Endothelial cell (in vitro differentiated cells): ENCODE measurements around the gene COX7A2. TPM values are rescaled to one million over a fixed set of nuclear protein-coding genes. Genes with fewer than 3 reads are reported as not detected.
A peak's percentile ranks its signal among the peaks of the same experiment; 100 is the strongest.

Experiments used
- DNase-seq: peaks from one replicate; pipeline ENCODE4 v3.0.0; 2021; ENCODE audit warnings: low spot score
- H3K27ac Mint-ChIP-seq: one replicate; pipeline ENCODE4 v1.8.0; 2021; ENCODE audit warnings: mixed read lengths, inconsistent platforms; ENCODE audit not compliant: unreplicated experiment
- H3K27me3 Mint-ChIP-seq: one replicate; pipeline ENCODE4 v1.8.0; 2021; ENCODE audit warnings: mild to moderate bottlenecking, moderate library complexity, mixed read lengths, inconsistent platforms; ENCODE audit not compliant: unreplicated experiment
- H3K36me3 Mint-ChIP-seq: one replicate; pipeline ENCODE4 v1.8.0; 2021; ENCODE audit warnings: mild to moderate bottlenecking, low read depth, mixed read lengths, inconsistent platforms; ENCODE audit not compliant: unreplicated experiment
- H3K4me1 Mint-ChIP-seq: one replicate; pipeline ENCODE4 v1.8.0; 2021; ENCODE audit warnings: mild to moderate bottlenecking, mixed read lengths, inconsistent platforms; ENCODE audit not compliant: unreplicated experiment
- H3K4me3 Mint-ChIP-seq: one replicate; pipeline ENCODE4 v1.8.0; 2021; ENCODE audit warnings: mild to moderate bottlenecking, mixed read lengths, inconsistent platforms; ENCODE audit not compliant: unreplicated experiment
- H3K9me3 Mint-ChIP-seq: one replicate; pipeline ENCODE4 v1.8.0; 2021; ENCODE audit warnings: mixed read lengths, inconsistent platforms; ENCODE audit not compliant: unreplicated experiment
- total RNA-seq: library from RNA; stranded (reverse); fragmentation: NEBNext Ultra II Directional; extraction: Animal tissue kit (Norgen Biotek cat#: 25700); gene quantifications from one replicate; pipeline ENCODE4 v1.2.1, GENCODE V29; 2021; ENCODE audit not compliant: unreplicated experiment
- TF ChIP-seq, protein P1 (sequence below): fragments of 200-600 bp; sonication (generic); IDR thresholded peaks from one replicate; pipeline ENCODE4 v1.5.0; 2021; ENCODE audit warnings: antibody characterized with exemption; ENCODE audit not compliant: unreplicated experiment

Gene COX7A2
- total RNA-seq, 1 donor from 2014 or later, result 341 TPM

DNA sequence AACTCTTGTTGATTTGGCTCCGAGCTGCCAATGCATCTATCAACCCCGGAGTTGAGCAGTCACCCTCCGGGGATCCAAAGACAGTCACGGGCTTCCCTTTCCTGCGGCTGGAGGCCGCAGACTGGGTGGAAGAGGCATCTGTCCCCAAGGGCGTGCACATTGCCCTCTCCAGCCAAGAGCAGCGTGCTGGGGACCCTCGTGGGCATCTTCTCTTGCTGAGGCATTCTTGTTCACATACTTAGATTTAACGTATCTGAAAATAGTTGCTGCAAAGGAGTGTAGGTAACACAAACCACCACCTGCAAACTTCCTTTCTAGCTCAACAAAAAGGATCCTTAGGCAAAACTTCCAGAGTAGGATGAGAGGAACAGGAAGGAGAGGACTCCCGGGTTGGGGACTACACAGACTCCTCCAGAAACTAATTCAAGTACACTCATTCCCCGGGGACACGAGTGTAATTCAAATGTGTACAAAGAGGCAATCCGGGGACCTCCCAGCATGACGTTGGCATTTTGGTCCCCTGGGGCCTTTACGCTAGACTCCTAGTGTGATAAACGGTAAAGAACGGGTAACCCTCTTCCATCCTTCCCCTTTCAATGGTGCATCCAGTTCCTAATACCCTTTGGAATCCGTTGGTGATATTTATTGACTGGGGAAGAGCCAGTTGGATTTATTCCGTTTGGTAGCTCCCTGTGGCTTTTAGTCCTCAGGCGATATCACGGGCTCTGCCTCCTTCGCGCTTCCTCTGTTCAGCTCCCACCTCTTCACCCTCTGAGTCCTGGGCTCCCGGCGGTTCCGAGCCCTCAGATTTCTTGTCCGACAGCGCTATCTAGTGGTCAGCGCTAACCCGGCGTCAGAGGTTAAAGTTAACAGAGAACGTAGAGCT, 35.1 kb downstream of the COX7A2 start:
- DNase-seq, result peak; percentile 90
- Mint-ChIP-seq H3K9me3 (no peaks in the 10 kb centered on the region), H3K4me1 (peaks cover 41% of the 10 kb centered on the region), H3K36me3 (peaks cover 4% of the 10 kb centered on the region), H3K27ac (no peak overlapping the region), H3K4me3 (peak overlapping the region; percentile 87), H3K27me3 (peaks cover 29% of the 10 kb centered on the region)
- TF ChIP-seq, protein P1, sequence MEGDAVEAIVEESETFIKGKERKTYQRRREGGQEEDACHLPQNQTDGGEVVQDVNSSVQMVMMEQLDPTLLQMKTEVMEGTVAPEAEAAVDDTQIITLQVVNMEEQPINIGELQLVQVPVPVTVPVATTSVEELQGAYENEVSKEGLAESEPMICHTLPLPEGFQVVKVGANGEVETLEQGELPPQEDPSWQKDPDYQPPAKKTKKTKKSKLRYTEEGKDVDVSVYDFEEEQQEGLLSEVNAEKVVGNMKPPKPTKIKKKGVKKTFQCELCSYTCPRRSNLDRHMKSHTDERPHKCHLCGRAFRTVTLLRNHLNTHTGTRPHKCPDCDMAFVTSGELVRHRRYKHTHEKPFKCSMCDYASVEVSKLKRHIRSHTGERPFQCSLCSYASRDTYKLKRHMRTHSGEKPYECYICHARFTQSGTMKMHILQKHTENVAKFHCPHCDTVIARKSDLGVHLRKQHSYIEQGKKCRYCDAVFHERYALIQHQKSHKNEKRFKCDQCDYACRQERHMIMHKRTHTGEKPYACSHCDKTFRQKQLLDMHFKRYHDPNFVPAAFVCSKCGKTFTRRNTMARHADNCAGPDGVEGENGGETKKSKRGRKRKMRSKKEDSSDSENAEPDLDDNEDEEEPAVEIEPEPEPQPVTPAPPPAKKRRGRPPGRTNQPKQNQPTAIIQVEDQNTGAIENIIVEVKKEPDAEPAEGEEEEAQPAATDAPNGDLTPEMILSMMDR, result peak; percentile 77

DNA sequence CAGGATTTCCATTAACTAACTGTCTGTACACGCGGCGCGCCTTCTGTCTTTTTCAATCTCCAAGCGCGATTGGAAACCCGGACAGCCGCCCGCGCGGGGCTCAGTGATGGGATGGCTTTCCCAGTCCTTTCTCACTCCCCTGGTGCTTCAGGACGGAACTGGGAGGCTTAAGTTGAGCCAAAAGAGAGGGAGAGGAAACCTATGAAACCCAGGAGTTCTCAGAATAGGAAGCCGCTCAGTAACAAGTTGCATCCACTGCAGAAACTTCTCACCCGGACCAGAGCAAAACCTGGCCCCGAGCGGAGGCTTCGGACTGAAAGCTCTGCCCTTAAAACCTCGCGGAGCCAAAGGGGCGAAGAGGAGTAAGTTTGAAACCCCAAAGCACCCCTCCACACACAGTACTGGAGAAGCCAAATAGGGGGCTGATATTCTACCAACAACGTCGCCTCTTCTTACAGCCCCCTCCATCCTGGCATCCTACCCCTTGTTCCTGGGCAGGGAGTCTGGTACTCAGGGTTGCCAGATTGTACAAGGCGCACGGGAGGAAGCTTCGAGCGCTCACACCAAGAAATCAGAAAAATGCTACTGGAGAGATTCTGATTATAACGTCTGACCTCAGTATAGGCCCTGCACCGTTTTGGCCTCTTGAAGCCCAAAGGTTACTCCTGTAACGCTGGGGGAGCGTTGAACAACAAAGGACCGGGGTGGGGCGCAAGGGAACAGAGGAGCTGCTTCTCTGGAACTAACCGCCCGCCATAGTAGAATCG, 36.8 kb downstream of the COX7A2 start:
- peak; percentile 15 for DNase-seq
- H3K27ac Mint-ChIP-seq, result no peak overlapping the region
- H3K9me3 Mint-ChIP-seq, result no peaks in the 10 kb centered on the region
- H3K36me3 Mint-ChIP-seq, result peaks cover 4% of the 10 kb centered on the region
- H3K27me3 Mint-ChIP-seq, result peaks cover 27% of the 10 kb centered on the region
- peaks cover 50% of the 10 kb centered on the region for H3K4me1 Mint-ChIP-seq
- TF ChIP-seq, protein P1, result no peak
- H3K4me3 Mint-ChIP-seq, result peak overlapping the region; percentile 87

DNA sequence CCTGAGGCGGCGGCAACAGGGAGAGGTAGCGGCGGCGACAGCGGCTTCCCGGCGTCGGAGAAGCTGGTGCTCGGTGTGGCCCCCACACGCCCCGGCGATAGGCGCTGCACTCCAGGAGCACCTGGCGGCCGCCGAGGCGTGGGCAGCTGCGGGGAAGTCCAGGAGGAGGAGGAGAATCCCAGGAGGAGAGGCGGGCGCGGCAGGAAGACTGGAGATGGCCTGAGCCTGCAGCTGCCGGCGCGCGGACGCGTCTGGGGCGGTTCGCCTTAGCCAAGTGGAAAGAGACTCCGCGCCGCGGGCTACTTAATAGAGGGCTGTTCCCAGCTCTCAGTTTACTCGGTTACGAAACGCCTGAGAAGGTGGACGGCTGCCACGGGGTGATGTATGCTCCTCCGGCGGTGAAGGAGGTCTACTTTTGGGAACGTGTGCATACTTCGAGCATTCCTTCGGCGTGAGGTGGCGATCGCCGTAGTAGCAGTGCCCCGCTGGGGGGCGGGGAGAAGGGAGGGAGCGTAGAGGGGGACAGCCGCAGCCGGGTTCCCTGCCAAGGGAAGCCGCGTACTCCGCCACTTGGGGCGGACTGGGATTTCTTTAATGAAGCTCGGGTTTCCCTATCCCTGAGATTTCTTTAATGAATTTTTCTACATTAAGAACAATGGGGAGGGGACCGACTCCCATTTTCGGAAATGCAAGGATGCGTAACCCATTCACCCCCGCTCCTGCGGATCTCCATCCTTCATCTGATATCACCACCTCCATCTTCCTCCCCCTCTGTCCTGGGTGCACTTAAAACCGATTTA, 37.6 kb downstream of the COX7A2 start, which contains the start of gene COL12A1:
COL12A1 (minus strand) TSS at position 278 of the 800 bp plus-strand sequence. CDS start 3,261 bp downstream, outside the sequence.
- Mint-ChIP-seq H3K27ac (no peak within 1 kb of the TSS), H3K4me1 (peaks cover 50% of the 10 kb centered on the region), H3K9me3 (no peaks in the 10 kb centered on the region), H3K27me3 (peaks cover 30% of the 10 kb centered on the region), H3K36me3 (peaks cover 4% of the 10 kb centered on the region), H3K4me3 (peak within 1 kb of the TSS; percentile 89)
- TF ChIP-seq, protein P1, result no peak
- peak; percentile 66 for DNase-seq

DNA sequence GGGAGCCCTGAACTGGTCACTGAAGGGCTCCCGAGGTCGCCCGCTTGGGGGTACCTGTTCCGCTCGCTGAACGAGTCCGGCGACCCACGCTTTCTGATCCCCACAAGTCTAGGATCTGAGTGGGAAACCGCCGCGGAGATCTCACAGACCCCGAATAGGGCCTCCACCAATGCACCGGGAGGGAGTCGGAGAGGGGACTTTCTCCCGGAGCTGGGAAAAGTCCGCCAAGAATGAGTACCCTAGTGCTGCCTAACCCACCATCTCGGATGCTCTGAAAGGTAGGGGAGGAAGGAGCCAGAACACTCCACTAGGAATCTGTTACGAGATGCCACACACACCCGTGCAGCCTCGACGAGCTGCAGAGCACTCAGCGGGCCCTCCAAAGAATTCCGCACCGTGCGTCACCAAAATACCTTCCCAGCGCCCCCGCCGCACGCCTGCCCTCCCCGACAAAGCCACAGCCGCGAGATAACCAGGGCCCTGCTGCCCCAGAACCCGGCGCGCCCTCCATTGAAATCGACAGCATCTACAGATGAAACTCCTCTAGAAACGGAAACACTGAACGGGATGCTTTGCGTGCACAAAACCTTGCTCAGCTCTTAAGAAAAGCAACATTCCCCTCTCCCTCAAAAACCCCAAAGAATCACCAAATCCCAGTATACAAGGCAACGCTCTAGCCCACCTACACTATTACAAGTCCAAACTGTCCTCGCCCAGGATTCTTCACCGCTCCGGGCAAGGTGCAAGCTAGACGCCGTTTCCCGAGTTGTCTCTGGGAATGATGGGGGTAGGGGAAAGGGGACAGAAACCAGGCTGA, 38.4 kb downstream of the COX7A2 start:
- H3K4me1 Mint-ChIP-seq, result peaks cover 50% of the 10 kb centered on the region

More for the DNA sequence above, 38.4 kb downstream of the COX7A2 start:
- Mint-ChIP-seq H3K27ac (no peak overlapping the region), H3K4me3 (peak overlapping the region; percentile 89), H3K27me3 (peaks cover 30% of the 10 kb centered on the region), H3K36me3 (peaks cover 4% of the 10 kb centered on the region), H3K9me3 (no peaks in the 10 kb centered on the region)
- TF ChIP-seq, protein P1, result no peak
- DNase-seq, result peak; percentile 27
